ENCODE data around the gene SLC2A1. TPM values are rescaled to one million over a fixed set of nuclear protein-coding genes. Genes with fewer than 3 reads are reported as not detected.

The SLC2A1 gene
- total and polyA plus RNA-seq, 9 of the 15 experiments (the other 6 are each of a cell fraction or from before 2014, with no cell fraction given): 12.6 to 153 (median 48.0) TPM

DNA sequence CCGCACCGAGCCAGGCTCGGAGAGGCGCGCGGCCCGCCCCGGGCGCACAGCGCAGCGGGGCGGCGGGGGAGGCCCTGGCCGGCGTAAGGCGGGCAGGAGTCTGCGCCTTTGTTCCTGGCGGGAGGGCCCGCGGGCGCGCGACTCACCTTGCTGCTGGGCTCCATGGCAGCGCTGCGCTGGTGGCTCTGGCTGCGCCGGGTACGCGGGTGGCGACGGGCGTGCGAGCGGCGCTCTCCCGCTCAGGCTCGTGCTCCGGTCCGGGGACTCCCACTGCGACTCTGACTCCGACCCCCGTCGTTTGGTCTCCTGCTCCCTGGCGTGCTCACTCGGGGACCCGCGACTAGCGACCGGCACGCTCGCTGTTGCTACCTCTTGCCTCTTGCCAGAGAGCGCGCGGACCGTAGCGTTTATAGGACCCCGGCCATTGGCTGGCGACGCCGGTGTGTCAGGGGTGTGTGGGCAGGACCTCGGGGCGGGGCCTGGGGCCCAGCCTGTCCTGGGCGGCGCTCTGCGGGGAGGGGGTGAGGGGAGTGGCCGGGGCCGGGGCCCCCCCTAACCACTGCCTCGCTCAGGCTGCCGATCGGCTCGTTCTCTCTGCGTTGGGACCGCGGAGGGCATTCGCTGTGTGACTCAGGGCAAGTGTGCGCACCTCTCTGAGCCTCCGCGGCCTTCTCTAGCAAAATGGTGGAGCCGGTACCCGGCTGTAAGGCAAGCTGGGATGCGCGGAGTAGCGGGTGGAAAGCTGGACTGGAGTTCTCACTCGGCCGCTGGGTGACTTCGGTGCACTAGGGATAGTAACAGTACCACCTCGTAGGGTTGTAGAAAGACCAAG, at the start of gene SLC2A1 (continued):
- TF ChIP-seq, protein P1, sequence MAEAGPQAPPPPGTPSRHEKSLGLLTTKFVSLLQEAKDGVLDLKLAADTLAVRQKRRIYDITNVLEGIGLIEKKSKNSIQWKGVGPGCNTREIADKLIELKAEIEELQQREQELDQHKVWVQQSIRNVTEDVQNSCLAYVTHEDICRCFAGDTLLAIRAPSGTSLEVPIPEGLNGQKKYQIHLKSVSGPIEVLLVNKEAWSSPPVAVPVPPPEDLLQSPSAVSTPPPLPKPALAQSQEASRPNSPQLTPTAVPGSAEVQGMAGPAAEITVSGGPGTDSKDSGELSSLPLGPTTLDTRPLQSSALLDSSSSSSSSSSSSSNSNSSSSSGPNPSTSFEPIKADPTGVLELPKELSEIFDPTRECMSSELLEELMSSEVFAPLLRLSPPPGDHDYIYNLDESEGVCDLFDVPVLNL (CRISPR knock-in tag; IDR thresholded peaks at IDR 0.05; ENCODE audit: low read depth): peak; percentile 71; the same call in 1 of the 2 replicates
- TF ChIP-seq NFIC (IDR thresholded peaks at IDR 0.05) (no peak; the same call in none of the 2 replicates), HCFC1 (IDR thresholded peaks at IDR 0.05; ENCODE audit: low read depth, low read length) (no peak; the same call in 1 of the 2 replicates), SAP30 (IDR thresholded peaks at IDR 0.05; ENCODE audit: borderline replicate concordance, insufficient read depth, low read depth, low read length, poor library complexity, severe bottlenecking) (peak; percentile 94), KHSRP (IDR thresholded peaks at IDR 0.05) (no peak), TAL1 (IDR thresholded peaks at IDR 0.05) (no peak), MAZ (CRISPR knock-in tag; conservative IDR thresholded peaks at IDR 0.05 in 1 of 2, IDR thresholded peaks at IDR 0.05 in 1 of 2) (peak; percentile 85 to 86; a peak in 3 of 4 replicates), FOXA3 (CRISPR knock-in tag; conservative IDR thresholded peaks at IDR 0.05 in 1 of 2, IDR thresholded peaks at IDR 0.05 in 1 of 2) (no peak), ZNF717 (CRISPR knock-in tag; IDR thresholded peaks at IDR 0.05) (no peak), TEAD2 (tag; IDR thresholded peaks at IDR 0.05) (no peak), NEUROD1 (IDR thresholded peaks at IDR 0.05; ENCODE audit: borderline replicate concordance, low read depth, low read length, partially characterized antibody) (no peak), ETV6 (IDR thresholded peaks at IDR 0.05; ENCODE audit: borderline replicate concordance in 1 of 2, low read depth in 2 of 2, low read length in 1 of 2) (no peak; a peak in 1 of 4 replicates), ETV6 (CRISPR knock-in tag; IDR thresholded peaks at IDR 0.05; ENCODE audit: borderline replicate concordance) (no peak), POLR2B (IDR thresholded peaks at IDR 0.05; ENCODE audit: low read depth, partially characterized antibody) (peak; percentile 85), ZNF584 (CRISPR knock-in tag; IDR thresholded peaks at IDR 0.05; ENCODE audit: low read depth) (no peak), ARNT (IDR thresholded peaks at IDR 0.05) (no peak), ZBTB7A (IDR thresholded peaks at IDR 0.05; ENCODE audit: borderline replicate concordance, control insufficient read depth, low read depth, low read length) (peak; percentile 78; the same call in 1 of the 2 replicates), ZNF239 (CRISPR knock-in tag; IDR thresholded peaks at IDR 0.05) (no peak), ZNF146 (CRISPR knock-in tag; IDR thresholded peaks at IDR 0.05; ENCODE audit: unreplicated experiment) (no peak), CBX3 (IDR thresholded peaks at IDR 0.05; ENCODE audit: borderline replicate concordance in 1 of 2, low read length in 2 of 2) (no peak), ZNF778 (CRISPR knock-in tag; IDR thresholded peaks at IDR 0.05) (no peak), RBM22 (IDR thresholded peaks at IDR 0.05; ENCODE audit: low read depth, low read length, poor library complexity, severe bottlenecking) (peak; percentile 84), NR2F6 (CRISPR knock-in tag; IDR thresholded peaks at IDR 0.05) (no peak)
- TF ChIP-seq, protein P2, sequence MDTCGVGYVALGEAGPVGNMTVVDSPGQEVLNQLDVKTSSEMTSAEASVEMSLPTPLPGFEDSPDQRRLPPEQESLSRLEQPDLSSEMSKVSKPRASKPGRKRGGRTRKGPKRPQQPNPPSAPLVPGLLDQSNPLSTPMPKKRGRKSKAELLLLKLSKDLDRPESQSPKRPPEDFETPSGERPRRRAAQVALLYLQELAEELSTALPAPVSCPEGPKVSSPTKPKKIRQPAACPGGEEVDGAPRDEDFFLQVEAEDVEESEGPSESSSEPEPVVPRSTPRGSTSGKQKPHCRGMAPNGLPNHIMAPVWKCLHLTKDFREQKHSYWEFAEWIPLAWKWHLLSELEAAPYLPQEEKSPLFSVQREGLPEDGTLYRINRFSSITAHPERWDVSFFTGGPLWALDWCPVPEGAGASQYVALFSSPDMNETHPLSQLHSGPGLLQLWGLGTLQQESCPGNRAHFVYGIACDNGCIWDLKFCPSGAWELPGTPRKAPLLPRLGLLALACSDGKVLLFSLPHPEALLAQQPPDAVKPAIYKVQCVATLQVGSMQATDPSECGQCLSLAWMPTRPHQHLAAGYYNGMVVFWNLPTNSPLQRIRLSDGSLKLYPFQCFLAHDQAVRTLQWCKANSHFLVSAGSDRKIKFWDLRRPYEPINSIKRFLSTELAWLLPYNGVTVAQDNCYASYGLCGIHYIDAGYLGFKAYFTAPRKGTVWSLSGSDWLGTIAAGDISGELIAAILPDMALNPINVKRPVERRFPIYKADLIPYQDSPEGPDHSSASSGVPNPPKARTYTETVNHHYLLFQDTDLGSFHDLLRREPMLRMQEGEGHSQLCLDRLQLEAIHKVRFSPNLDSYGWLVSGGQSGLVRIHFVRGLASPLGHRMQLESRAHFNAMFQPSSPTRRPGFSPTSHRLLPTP (IDR thresholded peaks at IDR 0.05; ENCODE audit: borderline replicate concordance, extremely low read depth, insufficient read length): no peak
